Activated CD4-positive, alpha-beta T cell treated with anti-CD3 and anti-CD28 coated beads, Interleukin-2, amount 50 U/mL, for 16 hours (primary cell): ENCODE measurements around the gene DYNLT4.
"Not testable (repeated sequence)": the region's sequence is repeated elsewhere in the genome, so short reads cannot be mapped to it uniquely, and the experiment has no call there.

Experiments used
- DNase-seq: peaks from one replicate; pipeline ENCODE4 v3.0.0-alpha.2; 2020

Gene DYNLT4

DNA sequence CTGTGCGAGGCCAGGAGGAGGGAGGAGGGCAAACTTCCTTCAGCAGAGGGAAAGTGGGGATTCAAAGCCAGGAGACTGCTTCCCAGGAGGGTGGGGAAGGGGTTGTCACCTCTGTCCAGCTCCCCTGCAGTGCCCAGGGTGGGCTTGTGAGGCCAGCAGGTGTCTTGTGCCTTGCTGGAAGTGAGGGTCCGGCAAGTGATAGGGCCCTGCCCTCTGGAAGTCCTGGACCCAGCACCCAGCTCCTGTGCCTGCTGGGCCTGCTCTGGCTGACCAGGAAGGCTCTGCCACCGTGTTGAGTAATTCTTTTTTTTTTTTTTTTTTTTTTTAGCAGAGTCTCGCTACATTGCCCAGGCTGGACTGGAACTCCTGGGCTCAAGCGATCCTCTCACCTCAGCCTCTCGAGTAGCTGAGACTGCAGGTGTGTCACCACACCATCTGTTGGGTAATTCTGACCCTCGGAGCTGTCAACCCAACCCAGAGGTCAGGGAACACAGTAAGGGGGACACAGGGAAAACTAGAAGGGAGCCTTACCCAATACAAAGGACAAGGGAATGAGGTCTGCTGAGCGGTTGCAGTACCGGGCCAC is 20.2 kb downstream of the DYNLT4 start:
- no peak for DNase-seq

- peak; percentile 78 for DNase-seq
Observed at GRCh38 chr1:44786138-44786840, 20.9 kb downstream of the DYNLT4 start.

GRCh38 chr1:44785501-44786137 is 21.5 kb downstream of the DYNLT4 start:
- DNase-seq = no peak

GRCh38 chr1:44785029-44785380 is 22.1 kb downstream of the DYNLT4 start:
- no peak for DNase-seq

DNA sequence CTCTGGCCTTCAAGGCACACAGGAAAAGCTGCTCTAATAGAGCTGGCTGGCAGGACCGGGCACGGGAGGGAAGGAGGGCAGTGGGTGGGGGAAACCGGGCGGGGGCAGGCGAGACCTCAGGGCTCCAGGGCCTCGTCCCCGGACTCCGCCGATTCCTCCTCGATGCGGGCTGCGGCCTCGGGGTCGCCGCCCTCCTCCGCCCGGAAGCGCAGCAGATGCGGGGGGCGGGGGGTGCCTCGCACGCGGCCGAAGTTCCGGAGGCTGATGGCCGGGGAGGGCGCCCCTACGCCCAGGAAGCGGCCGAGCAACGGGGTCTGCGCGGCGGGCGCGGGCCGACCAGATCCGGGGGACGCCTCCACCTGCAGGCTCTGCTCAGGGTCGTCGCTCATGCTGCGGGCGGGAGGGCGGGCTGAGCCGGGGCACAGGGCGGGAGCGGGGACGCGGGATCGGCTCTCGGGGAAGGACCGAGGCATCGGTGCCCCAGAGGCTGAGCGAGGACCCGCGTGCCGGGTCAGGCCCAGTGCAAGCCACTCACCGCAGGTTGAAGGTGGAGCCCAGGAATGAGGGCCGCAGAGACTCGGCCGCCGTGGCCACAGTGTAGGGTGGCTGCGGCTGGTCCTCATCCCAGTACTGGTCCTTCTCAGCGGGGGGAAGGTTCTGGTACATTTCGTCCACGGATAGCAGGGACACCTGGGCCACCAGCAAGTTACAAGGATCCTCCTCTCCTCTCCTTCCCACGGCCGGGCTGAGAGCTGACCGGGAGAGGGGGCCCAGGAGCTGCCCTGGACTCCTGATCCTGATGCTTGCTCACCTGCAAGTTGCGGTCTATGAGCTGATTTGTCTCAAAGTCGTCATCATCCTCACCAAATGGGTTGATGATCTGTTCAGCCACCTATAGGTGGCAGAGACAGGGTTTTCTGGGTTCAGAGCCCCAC is 22.8 kb downstream of the DYNLT4 start:
- DNase-seq = no peak

GRCh38 chr1:44783697-44784093 is 23.5 kb downstream of the DYNLT4 start:
- DNase-seq = no peak

- no peak for DNase-seq
Observed at GRCh38 chr1:44780583-44781121, 26.5 kb downstream of the DYNLT4 start.

GRCh38 chr1:44778705-44779576 is 28.2 kb downstream of the DYNLT4 start:
- no peak for DNase-seq

GRCh38 chr1:44777969-44778635 is 29.0 kb downstream of the DYNLT4 start:
- no peak for DNase-seq

DNA sequence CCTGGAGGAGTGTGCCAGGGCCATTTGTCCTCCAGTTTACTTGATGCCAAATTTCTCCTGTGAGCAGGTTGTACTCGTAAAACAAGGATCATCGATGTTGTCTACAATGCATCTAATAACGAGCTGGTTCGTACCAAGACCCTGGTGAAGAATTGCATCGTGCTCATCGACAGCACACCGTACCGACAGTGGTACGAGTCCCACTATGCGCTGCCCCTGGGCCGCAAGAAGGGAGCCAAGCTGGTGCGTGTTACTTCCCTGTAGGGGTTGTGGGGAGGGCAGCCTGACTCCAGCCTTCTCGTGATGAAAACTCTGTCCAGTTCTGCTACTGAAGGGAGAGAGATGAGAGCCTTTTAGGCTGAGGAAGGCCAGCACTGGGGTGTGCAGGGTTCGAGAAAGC is 29.6 kb downstream of the DYNLT4 start:
- no peak for DNase-seq

GRCh38 chr1:44776730-44777068 is 30.5 kb downstream of the DYNLT4 start:
- DNase-seq = no peak

GRCh38 chr1:44775930-44776729 is 31.0 kb downstream of the DYNLT4 start:
- peak; percentile 32 for DNase-seq

DNA sequence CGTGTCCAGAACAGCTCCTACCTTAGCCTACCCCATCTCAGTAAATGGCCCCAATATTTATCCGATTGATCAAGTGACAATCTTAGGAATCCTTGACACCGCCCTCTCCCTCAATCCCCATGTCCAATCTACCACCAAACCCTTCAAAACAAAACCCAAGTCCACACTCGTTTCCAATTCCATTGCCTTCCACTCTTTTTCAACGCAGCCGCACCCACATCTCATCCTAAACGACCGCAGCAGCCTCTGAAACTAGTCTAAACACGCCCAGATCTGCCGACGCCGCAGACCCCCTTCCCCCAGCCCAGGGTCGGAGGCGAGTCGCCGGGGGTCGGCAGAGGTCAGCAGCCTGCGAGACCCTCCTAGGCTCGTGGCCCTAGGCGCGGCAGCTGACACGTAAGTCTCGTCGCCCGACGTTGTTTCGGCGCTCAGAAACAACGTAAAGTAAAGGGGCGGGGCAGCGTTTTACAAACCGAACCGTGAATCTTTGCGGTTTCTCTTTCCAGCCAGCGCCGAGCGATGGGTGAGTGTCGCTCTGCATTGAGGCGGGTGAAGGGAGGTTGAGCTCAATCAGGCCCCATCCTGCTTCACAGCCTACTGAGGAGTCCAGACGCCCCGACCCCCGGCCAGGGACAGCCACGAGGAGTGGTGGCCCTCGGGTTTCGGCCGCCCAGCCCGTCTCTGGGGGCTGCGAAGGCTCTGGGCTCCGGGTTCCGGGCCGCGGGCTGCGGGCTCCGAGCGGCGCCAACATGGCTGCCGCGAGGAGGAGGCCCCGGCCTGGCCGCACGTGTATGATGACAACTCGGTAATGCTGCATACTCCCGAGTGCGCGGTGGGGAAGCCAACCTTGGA is 31.8 kb downstream of the DYNLT4 start, which contains the start of gene RPS8:
TSS of gene RPS8 (plus strand) at position 463 of the 852 bp plus-strand sequence. CDS start at position 520, 57 bp downstream.
- peak; percentile 94 for DNase-seq

DNA sequence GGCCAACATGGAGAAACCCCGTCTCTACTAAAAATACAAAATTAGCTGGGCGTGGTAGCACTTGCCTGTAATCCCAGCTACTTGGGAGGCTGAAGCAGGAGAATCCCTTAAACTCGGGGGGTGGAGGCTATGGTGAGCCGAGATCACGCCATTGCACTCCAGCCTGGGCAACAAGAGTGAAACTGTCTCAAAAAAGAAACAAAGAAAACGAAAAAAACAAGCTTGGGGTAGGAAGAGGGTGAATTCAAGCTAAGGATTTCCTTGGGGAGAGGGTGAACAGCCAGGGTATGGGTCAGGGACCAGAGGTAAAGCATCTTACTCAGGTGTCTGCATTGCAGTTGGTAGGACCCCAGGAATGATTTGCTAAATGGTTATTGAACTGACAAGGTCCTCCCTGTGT is 40.7 kb downstream of the DYNLT4 start:
- DNase-seq = not testable (repeated sequence)

- DNase-seq = no peak
Observed at GRCh38 chr1:44760876-44761275, 46.3 kb downstream of the DYNLT4 start.

DNA sequence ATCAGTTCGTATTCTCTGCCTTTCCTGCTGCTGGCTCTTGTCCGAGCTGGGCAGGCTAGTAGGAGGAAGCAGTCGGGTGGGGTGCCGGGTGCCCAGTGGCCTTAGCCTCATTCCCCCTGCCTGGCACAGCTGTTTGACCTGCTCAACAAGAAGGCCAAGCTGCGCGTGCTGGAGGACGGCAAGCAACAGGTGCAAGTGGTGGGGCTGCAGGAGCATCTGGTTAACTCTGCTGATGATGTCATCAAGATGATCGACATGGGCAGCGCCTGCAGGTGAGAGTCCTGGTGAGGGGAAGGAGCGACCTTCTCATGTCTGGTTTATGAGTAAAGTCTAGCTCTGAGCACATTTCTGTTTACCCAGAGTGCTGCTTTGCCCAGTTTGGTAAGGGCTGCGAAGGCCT is 48.1 kb downstream of the DYNLT4 start:
- no peak for DNase-seq

DNA sequence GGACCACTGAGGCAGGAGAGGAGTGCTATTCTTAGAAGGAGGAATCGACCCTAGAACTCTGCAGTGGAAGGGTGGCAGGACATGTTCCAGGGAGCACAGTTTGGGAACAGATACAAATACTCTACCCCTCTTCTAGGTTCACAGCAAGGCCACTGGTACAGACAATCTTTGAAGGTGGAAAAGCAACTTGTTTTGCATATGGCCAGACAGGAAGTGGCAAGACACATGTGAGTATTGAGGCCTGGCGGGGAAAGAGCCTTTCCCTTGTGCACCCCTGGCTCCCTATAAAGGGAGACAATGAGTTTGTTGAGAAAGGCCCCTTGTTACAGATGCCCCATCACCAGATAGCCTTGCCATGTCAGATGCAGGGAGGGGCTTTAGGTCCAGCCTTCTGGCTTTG is 49.7 kb downstream of the DYNLT4 start:
- DNase-seq = no peak
